Activated gamma-delta T cell treated with anti-CD3 and anti-CD28 coated beads, Interleukin-2, amount 50 U/mL, for 16 hours (primary cell): Measurements from ENCODE around the gene NRG2.

Experiments used
- DNase-seq: peaks from one replicate; pipeline ENCODE4 v3.0.0-alpha.2; 2020; ENCODE audit warnings: low read depth

NRG2 gene

DNA sequence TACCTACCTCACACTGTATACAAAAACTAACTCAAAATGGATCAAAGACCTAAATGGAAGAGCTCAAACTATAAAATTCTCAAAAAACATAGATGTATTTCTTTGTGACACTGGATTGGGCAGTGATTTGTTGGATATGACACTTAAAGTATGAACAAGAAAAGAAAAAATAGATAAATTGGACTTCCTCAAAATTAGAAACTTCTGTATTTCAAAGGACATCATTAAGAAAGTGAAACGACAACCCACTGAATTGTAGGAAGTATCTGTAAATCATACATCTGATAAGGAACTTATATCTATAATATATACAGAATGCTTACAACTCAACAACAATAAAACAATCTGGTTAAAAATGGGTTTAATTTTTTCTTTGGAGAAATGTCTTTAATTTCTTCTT is 96.7 kb downstream of the NRG2 start:
- DNase-seq: no peak

DNA sequence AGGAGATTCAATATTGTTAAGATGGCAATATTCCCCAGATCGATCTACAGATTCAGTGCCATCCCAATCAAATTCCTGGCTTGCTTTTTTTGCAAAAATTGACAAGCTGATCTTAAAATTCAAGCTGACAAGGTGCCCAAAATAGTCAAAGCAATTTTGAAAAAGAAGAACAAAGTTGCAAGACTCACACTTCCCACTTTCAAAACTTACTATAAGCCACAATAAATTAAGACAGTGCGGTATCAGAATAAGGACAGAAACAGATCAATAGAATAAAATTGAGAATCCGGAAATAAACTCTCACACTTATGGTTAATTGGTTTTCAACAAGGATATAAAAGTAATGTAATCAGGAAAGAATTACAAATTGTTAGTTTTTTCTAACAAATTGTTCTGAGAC is 97.1 kb downstream of the NRG2 start:
- no peak for DNase-seq

DNA sequence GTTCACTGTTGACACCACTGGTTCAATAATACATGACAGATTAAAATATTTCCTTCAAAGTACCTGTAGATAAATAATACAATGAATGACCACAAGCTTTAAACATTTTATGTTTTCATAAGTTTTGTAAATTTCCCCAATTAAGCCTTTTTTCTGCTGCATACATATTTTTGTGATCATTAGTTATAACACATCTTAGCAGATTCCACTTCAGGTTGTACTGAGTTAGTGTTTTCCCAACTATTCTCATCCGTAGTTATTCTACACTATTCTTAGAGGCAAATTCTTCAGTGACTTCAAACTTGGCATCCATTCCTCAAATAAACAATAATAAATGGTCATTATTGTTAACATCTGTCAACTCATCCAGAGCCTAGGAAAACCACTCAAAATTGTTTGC is 100.9 kb downstream of the NRG2 start:
- DNase-seq: no peak

- DNase-seq: no peak
Observed at GRCh38 chr5:139930406-139930805, 112.7 kb downstream of the NRG2 start.

DNA sequence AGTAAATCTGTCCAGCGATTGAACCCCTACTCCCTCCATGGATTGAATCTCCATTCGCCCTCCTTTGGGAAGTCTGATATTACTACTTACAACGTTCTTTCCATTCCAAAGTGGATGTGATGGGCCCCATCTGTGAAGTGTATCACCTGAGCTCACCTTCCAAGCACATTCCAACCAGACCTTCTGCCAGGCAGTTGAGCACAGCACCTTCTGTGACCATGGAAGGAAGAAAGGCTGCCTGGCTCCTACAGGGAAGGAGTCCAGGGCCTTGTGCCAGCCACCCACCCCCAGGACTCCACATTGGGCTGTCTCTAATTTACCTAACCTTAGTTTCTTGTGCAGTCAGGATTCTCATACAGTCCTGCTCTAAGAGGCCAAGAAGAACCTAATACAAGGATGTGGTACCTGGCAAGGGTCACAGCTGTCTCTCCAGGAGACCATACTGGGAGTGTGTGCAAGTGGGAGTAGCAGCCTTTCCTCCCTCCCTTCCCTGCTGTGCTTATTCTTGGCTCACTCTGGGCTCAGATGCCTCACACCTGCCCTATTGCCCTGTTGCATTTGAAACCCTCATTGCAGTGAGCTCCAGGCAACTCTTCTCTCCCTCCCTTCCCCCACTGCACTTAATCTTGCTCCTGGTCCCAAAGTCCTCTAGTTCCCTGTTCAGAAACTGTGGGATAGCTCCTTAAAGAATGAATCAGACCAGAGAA is 116.1 kb downstream of the NRG2 start:
- no peak for DNase-seq

- DNase-seq: no peak
Observed at GRCh38 chr5:139925650-139926640, 117.2 kb downstream of the NRG2 start.

DNA sequence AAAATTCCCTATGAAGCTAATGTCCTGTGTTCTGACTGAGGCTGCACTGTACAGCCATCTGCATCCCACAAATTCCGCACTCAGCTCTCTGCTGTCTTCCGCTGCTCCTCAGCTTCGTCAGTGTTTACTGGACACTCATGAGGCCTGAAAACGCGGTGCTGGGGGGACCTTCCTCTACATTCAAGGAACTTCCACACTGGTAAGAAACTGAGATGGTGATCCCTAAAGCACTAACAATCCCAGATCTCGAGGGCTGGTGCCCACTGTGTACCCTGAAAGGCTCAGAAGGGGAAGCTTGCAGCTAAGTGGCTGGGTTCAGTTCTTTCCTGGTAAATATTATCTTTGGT is 117.9 kb downstream of the NRG2 start:
- DNase-seq: no peak

DNA sequence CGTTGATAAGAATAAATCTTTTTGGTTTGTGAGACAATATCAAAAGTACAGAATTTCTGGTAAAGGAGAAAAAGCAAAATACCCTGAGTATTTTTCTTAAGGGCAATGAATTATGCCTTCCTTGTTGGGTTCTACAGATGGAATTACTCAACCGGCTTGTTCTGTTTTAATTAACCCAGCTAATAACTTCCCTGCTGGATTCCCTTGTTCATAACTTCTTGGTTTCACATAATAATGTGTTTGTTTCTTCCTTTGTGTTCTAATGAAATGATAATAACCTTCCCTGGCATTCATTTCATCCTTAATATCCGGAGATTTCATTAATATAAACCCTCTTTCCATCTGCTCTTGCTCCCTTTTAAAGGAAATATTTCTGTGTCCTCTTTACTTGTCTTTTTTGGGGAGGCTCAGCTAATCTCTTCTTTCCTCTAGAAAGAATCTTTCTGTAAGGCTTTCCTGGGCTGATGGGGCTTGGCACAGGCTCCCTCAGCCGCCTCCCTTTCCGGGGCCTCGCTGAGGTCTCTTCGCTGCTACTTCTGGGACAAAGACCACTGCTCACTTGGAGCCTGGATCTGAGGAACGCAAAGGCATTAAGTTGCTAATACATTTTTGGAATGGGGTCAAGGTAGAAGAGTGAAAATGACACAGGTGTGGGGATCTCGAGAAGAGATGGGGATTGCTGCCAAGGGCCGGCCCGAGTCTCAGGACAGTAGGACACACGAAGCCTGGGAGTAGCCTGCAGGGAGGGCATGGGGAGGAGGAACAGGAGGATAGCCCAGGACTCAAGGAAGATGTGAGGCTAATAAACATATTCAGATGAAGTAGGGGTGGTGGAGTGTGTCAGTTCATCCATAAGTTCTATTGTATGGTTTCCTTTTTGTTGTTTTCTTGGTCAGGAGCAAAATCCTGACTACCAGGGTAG is 118.5 kb downstream of the NRG2 start:
- DNase-seq: no peak

- DNase-seq: no peak
Observed at GRCh38 chr5:139919308-139919707, 123.8 kb downstream of the NRG2 start.

DNA sequence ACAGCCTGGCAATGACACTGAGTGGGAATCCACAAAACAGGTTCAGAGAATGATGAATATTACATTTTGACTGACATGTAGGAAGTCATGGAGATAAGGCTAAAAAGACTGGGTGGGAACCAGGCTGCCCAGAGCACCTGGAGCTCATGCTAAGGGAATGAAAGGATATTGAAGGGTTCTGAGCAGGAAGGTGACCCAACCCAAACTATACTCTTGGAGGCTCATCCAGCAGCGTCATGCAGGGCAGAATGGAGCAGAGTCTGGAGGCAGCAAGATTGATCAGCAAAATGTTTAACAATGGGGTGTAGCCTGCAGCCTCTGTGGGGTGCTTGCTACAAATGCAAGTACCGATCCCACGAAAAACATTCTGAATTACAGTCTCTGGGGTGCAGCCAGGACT is 127.3 kb downstream of the NRG2 start:
- DNase-seq: no peak

DNA sequence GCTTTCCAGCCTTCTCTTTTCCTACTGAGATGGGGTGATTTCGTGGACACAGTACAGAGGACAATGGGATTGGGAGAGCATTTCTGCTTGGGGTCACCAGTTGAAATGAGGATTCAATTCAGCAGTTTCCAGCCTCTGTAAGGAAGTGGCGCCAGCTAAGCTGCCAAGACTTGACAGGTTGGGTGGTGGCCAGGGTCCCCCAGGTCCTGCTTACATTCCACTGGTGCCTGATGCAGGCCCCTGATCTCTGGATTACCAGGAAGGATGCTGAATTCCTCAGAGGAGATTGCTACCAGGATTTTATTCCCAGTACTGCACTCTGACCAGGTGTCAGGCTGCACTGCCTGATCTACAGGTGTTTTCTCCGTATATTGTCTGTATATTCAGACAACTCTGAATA is 127.8 kb downstream of the NRG2 start:
- no peak for DNase-seq

GRCh38 chr5:139914218-139914807 is 128.8 kb downstream of the NRG2 start:
- no peak for DNase-seq

- DNase-seq: no peak
Observed at GRCh38 chr5:139912804-139913203, 130.3 kb downstream of the NRG2 start.

- no peak for DNase-seq
Observed at GRCh38 chr5:139912158-139912557, 130.9 kb downstream of the NRG2 start.

GRCh38 chr5:139911425-139912120 is 131.5 kb downstream of the NRG2 start:
- DNase-seq: no peak

- no peak for DNase-seq
Observed at GRCh38 chr5:139910901-139911300, 132.2 kb downstream of the NRG2 start.

- DNase-seq: no peak
Observed at GRCh38 chr5:139910036-139910435, 133.1 kb downstream of the NRG2 start.

DNA sequence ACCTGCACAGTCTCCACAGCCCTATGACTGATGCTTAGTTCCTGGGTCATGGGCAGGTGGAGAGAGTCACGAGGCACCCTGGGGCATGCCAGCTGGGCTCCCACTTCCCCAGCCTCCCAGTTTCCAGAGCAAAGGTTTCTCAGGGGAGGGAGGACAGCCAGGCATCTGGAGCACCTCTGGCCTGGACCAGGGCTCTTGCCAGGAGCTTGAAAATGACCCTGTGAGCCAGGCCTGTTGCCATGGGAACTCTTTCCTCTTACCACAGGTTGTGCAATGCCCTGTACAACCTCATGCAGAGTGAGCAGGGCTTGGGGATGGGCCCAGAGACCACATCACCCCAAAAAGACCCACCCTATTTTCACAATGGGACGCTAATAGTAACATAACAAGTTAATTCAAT is 134.3 kb downstream of the NRG2 start:
- DNase-seq: no peak

DNA sequence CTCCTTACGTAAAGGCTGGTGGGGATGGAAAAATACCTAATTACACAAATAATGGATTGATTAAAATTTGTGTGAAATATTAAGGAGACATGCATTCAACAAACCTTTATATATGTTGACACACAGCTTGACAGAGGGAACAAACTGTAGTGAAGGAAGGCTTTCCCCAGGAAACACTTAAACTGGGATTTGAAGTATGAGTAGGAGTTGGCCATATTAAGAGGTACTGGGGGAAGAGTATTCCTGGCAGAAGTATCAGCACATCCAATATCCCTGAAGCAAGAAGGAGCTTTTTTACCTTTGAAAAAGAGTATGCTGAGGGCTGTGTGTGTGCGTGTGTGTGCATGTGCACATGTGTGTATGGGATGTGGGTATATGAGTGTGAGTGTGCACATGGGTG is 136.4 kb downstream of the NRG2 start:
- DNase-seq: no peak

DNA sequence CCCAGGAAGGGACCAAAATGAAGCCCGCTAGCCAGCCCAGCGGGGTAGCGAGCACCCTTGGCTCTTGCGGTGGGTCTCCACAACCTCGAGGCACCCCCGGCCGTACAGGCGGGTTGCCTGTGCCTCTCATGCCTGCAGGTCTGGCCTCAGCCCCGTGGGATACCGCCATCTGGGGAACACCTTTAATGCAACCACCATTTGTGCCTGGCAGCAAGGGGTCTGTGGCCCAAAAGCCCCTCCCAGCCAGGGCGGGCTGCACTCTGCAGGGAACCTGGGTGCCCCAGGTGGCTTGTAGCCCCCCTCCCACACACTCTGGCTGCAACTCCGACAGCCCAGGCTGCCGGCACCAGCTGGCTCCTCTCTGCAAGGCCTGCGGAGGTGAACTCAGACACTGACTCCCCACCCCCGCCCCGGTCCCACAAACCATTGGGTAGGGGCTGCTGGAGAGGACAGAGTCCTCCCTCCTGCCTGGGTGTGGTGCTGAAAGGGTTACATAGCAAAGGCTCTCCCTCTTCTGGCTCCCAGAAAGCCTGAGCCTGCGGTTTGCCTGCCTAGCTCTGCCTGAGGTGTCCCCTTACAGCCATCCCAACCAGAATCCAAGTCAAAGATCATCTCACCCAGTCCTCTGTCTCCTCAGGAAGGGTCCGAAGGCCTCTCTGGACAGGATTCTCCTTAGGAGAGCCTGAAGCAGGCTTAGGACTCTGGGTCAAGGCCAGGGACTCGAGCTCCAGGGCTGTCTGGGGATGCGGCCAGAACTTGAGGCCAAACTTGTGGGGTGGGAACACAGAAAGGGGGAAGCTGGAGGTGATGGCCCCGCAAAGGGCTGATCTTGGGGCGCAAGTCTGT is 138.1 kb downstream of the NRG2 start:
- DNase-seq: no peak

DNA sequence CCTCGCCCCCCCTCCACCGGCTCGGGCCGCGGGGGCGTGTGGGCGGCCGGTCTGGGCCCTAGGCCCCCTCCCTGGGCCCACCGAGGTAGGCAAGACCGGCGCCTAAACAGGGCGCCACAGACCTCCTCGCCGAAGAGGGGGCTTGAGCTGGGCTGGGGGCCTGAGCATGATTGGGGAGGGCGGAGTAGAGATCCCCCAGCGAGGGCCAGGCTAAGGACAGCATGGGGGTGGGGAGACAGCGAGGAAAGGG is 138.6 kb downstream of the NRG2 start:
- DNase-seq: no peak
